Neural cell (in vitro differentiated cells): ENCODE measurements around the gene UTRN.

Experiments used
- CTCF ChIP-seq: fragments of 450-650 bp; IDR thresholded peaks from 2 replicates; pipeline ENCODE4 v1.5.1; 2014; ENCODE audit warnings: antibody characterized with exemption, mild to moderate bottlenecking, moderate library complexity; ENCODE audit not compliant: poor library complexity, severe bottlenecking
- EZH2 ChIP-seq: fragments of 200-600, 300-800 bp; shearing (Covaris generic), sonication (generic); IDR thresholded peaks from 2 replicates; pipeline ENCODE4 v1.6.1; 2014; ENCODE audit warnings: antibody characterized with exemption, low read length, borderline replicate concordance, mild to moderate bottlenecking; ENCODE audit not compliant: insufficient read depth, poor library complexity, severe bottlenecking
- POLR2AphosphoS5 ChIP-seq: IDR thresholded peaks from 2 replicates; pipeline ENCODE4 v1.6.1; 2012
- REST ChIP-seq: IDR thresholded peaks from 2 replicates; pipeline ENCODE4 v1.6.1; 2012; ENCODE audit warnings: borderline replicate concordance
- TAF1 ChIP-seq: IDR thresholded peaks from 2 replicates; pipeline ENCODE4 v1.6.1; 2012; ENCODE audit warnings: low read depth

- TF ChIP-seq POLR2AphosphoS5 (no peak), CTCF (no peak), EZH2 (no peak), TAF1 (no peak), REST (no peak)
Observed at GRCh38 chr6:144279484-144280150, 5.5 kb upstream of the UTRN start.
